ENCODE measurements around the gene GUCD1.

GUCD1 gene

DNA sequence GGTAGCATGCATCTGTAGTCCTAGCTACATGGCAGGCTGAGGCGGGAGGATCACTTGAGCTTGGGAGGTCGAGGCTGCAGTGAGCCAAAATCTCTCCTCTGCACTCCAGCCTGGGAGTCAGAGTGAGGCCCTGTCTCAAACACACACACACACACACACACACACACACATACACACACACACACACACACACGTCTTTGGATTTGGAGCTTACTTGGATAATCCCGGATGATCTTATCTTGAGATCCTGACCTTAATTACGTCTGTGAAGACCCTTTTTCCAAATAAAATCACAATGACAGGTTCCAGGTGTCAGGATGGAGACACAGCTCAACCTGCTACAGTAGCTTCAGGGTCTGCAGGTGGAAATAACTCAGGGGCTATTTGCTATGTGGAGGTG, 58.7 kb downstream of the GUCD1 start:
- Histone ChIP-seq H3K4me3 (ENCODE audit: low read length) (no peak overlapping the region), H3K4me1 (ENCODE audit: control insufficient read depth, insufficient read depth, low read length) (no peaks in the 10 kb centered on the region), H3K36me3 (ENCODE audit: insufficient read depth, low read length) (no peaks in the 10 kb centered on the region), H3K27me3 (ENCODE audit: control insufficient read depth, insufficient read depth, low read length) (peaks cover 68% of the 10 kb centered on the region), H3K4me2 (ENCODE audit: low read length) (no peak overlapping the region), H3K9ac (ENCODE audit: low read depth, low read length) (no peak overlapping the region), H3K9me3 (replicated peaks; ENCODE audit: low read length) (no peaks in the 10 kb centered on the region)

DNA sequence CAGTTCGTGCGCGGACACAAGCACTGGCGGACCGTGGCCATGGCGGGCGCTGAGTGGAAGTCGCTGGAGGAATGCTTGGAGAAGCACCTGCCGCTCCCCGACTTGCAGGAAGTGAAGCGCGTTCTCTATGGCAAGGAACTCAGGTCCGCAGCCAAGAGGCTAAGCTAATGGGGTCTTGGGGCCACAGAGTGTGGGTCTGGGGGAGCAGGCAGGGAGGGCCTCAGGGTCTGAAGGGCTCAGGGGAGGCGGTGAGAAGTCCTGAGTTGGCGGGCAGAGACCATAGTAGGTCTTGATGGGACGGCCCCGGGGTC, 59.6 kb downstream of the GUCD1 start:
- no peaks in the 10 kb centered on the region for H3K9me3 ChIP-seq (replicated peaks; ENCODE audit: low read length)
- no peak overlapping the region for H3K4me2 ChIP-seq (ENCODE audit: low read length)
- peaks cover 62% of the 10 kb centered on the region for H3K27me3 ChIP-seq (ENCODE audit: control insufficient read depth, insufficient read depth, low read length)
- H3K4me3 ChIP-seq (ENCODE audit: low read length) = no peak overlapping the region
- H3K36me3 ChIP-seq (ENCODE audit: insufficient read depth, low read length) = no peaks in the 10 kb centered on the region
- no peak overlapping the region for H3K9ac ChIP-seq (ENCODE audit: low read depth, low read length)
- H3K4me1 ChIP-seq (ENCODE audit: control insufficient read depth, insufficient read depth, low read length) = no peaks in the 10 kb centered on the region

DNA sequence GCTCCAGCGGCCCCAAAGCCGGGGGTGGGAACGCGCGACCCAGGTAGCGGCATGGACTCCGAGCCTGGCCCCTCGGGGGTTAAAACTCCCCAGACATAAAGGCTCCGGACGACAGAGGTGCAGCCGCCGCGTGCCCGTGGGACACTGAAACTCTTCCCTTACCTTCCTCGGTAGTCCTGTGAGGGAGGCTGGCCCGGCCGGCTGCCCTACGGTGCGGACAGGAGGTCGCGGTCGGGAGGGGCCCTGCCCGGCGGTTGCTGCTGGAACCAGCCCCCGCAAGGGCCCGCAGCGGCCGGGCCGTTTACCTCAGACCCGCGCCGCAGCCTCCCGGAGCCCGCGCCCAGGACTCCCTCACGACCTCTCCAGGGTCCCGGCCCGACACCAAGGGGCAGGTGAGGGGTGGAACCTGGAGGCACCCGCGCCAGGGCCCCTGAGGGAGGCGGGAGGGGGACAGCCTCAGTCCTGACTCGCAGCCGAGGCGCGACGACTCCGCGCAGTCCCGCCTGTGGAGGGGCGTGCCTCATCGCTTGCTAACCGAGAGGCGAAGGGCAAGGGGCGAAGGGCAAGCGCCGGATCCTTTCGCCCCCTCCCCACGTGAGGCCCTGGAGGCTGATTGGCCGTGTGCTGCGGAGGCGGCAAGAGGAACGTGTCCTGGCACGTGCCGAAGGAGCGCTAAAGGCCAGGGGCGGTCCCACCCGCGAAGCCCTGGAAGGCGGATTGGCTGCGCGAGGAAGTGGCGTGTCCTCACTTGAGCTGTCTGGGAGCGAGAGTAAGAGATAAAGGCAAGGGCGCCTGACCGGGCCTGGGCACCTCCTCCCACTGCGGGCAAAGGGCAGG, 60.2 kb downstream of the GUCD1 start, which contains the start of gene UPB1:
UPB1 (plus strand) TSS at position 805 of the 837 bp plus-strand sequence. CDS start 72 bp downstream, outside the sequence.
- no peaks in the 10 kb centered on the region for H3K9me3 ChIP-seq (replicated peaks; ENCODE audit: low read length)
- no peaks in the 10 kb centered on the region for H3K4me1 ChIP-seq (ENCODE audit: control insufficient read depth, insufficient read depth, low read length)
- H3K27me3 ChIP-seq (ENCODE audit: control insufficient read depth, insufficient read depth, low read length) = peaks cover 56% of the 10 kb centered on the region
- no peak within 1 kb of the TSS for H3K4me3 ChIP-seq (ENCODE audit: low read length)
- peak within 1 kb of the TSS; percentile 44 for H3K4me2 ChIP-seq (ENCODE audit: low read length)
- no peaks in the 10 kb centered on the region for H3K36me3 ChIP-seq (ENCODE audit: insufficient read depth, low read length)
- no peak within 1 kb of the TSS for H3K9ac ChIP-seq (ENCODE audit: low read depth, low read length)

DNA sequence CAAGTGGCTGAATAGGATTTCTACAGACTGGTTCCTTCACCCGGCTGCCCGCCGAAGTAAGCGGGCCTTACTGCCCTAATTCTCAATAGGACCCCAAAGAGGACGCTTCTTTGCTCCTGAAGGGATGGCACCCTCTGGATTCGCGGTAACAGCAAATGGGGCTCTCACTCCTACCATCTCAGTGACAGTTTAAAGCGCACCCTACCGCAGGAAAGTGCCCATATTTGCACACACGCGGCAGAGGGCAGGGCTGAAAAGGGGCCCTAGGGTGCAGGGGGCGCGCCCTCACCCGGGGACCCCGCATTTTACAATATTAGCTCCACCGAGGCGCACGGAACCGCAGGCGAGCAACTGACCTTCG, 60.8 kb downstream of the GUCD1 start:
- Histone ChIP-seq H3K9ac (ENCODE audit: low read depth, low read length) (no peak overlapping the region), H3K9me3 (replicated peaks; ENCODE audit: low read length) (no peaks in the 10 kb centered on the region), H3K4me3 (ENCODE audit: low read length) (no peak overlapping the region), H3K27me3 (ENCODE audit: control insufficient read depth, insufficient read depth, low read length) (peaks cover 52% of the 10 kb centered on the region), H3K36me3 (ENCODE audit: insufficient read depth, low read length) (no peaks in the 10 kb centered on the region), H3K4me2 (ENCODE audit: low read length) (no peak overlapping the region), H3K4me1 (ENCODE audit: control insufficient read depth, insufficient read depth, low read length) (no peaks in the 10 kb centered on the region)

DNA sequence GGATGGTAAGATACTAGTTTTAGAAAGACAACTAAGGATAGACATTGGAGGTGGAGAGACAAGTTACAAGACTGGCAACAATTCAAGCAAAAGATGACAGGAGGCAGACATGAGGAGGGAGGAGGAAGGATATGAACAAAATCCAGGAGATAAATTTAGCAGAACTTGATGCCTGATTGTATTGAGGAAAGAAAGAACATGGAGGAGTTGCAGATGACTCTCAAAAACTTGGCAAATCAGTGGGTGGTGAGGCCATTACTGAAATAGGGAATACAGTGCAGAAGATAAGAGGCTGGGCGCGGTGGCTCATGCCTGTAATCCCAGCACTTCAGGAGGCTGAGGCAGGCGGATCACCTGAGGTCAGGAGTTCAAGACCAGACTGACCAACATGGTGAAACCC, 62.5 kb downstream of the GUCD1 start:
- Histone ChIP-seq H3K9ac (ENCODE audit: low read depth, low read length) (no peak overlapping the region), H3K36me3 (ENCODE audit: insufficient read depth, low read length) (no peaks in the 10 kb centered on the region)

More for the DNA sequence above, 62.5 kb downstream of the GUCD1 start:
- H3K27me3 ChIP-seq (ENCODE audit: control insufficient read depth, insufficient read depth, low read length) = peaks cover 46% of the 10 kb centered on the region
- H3K4me2 ChIP-seq (ENCODE audit: low read length) = no peak overlapping the region
- H3K4me1 ChIP-seq (ENCODE audit: control insufficient read depth, insufficient read depth, low read length) = no peaks in the 10 kb centered on the region
- H3K4me3 ChIP-seq (ENCODE audit: low read length) = no peak overlapping the region
- H3K9me3 ChIP-seq (replicated peaks; ENCODE audit: low read length) = no peaks in the 10 kb centered on the region

Data from skeletal muscle satellite cell (primary cell).